BE2C (cell line): Measurements from ENCODE around the gene PTX4.
"Not testable (repeated sequence)": the region's sequence is repeated elsewhere in the genome, so short reads cannot be mapped to it uniquely, and the experiment has no call there.

Experiments
- DNase-seq: peaks from one replicate; pipeline ENCODE4 v3.0.0-alpha.2; 2020
- H3K27me3 ChIP-seq: fragments of 250-450 bp; sonication (Bioruptor Pico); 2 replicates; pipeline ENCODE4 v1.5.1; 2020; ENCODE audit warnings: mild to moderate bottlenecking
- H3K36me3 ChIP-seq: fragments of 250-450 bp; sonication (Bioruptor Pico); 2 replicates; pipeline ENCODE4 v1.5.1; 2020; ENCODE audit warnings: mild to moderate bottlenecking
- H3K4me1 ChIP-seq: fragments of 250-450 bp; sonication (Bioruptor Pico); 2 replicates; pipeline ENCODE4 v1.5.1; 2020
- H3K4me3 ChIP-seq: 2 replicates; pipeline ENCODE4 v1.5.1; 2011; ENCODE audit warnings: low read depth, low read length
- H3K9me3 ChIP-seq: fragments of 250-450 bp; sonication (Bioruptor Pico); 2 replicates; pipeline ENCODE4 v1.5.1; 2020
- TF ChIP-seq, protein P1 (sequence below): IDR thresholded peaks from 2 replicates; pipeline ENCODE4 v1.5.1; 2012; ENCODE audit warnings: mild to moderate bottlenecking, low read depth, low read length

The PTX4 gene

GRCh38 chr16:1472974-1473373, 15.8 kb downstream of the PTX4 start:
- DNase-seq, result no peak
- H3K4me3 ChIP-seq, result no peak overlapping the region
- H3K4me1 ChIP-seq, result no peaks in the 10 kb centered on the region
- H3K36me3 ChIP-seq, result no peaks in the 10 kb centered on the region
- H3K27me3 ChIP-seq, result no peaks in the 10 kb centered on the region
- TF ChIP-seq, protein P1, sequence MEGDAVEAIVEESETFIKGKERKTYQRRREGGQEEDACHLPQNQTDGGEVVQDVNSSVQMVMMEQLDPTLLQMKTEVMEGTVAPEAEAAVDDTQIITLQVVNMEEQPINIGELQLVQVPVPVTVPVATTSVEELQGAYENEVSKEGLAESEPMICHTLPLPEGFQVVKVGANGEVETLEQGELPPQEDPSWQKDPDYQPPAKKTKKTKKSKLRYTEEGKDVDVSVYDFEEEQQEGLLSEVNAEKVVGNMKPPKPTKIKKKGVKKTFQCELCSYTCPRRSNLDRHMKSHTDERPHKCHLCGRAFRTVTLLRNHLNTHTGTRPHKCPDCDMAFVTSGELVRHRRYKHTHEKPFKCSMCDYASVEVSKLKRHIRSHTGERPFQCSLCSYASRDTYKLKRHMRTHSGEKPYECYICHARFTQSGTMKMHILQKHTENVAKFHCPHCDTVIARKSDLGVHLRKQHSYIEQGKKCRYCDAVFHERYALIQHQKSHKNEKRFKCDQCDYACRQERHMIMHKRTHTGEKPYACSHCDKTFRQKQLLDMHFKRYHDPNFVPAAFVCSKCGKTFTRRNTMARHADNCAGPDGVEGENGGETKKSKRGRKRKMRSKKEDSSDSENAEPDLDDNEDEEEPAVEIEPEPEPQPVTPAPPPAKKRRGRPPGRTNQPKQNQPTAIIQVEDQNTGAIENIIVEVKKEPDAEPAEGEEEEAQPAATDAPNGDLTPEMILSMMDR, result no peak
- no peaks in the 10 kb centered on the region; the same call in 1 of the 2 replicates for H3K9me3 ChIP-seq

DNA sequence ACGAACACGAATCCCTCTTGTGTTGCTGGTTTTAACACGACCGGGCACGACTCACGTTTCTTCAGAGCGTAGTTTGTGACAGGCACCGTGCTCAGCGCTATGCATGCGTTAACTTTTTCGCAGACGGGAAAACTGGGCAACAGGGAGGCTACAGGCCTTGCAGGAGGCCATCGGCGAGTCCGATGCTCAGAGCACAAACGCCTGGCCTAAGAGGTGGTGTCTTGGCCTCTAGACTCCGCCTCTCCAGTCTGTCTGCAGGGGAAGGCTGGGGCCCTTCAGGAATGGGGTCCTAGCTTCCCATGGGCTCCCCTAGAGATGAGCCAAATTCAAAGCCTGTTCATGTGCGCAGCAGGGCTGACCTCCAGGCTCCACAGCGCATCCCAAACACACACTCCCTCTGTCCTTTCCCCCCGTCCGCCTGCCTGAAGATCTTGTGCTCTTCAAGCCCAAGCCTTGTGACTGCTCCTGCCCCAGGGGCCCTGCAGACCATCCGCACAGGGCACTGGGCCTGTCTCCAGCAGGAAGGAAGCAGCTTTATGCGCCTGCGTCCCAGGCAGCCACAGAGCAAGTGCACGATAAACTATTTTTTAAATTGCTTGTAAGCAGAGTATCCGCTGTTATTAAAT, 17.1 kb downstream of the PTX4 start:
- no peak overlapping the region for H3K4me3 ChIP-seq
- no peaks in the 10 kb centered on the region for H3K27me3 ChIP-seq
- TF ChIP-seq, protein P1, result no peak
- no peaks in the 10 kb centered on the region for H3K9me3 ChIP-seq
- H3K36me3 ChIP-seq, result no peaks in the 10 kb centered on the region
- no peak for DNase-seq
- H3K4me1 ChIP-seq, result no peaks in the 10 kb centered on the region

DNA sequence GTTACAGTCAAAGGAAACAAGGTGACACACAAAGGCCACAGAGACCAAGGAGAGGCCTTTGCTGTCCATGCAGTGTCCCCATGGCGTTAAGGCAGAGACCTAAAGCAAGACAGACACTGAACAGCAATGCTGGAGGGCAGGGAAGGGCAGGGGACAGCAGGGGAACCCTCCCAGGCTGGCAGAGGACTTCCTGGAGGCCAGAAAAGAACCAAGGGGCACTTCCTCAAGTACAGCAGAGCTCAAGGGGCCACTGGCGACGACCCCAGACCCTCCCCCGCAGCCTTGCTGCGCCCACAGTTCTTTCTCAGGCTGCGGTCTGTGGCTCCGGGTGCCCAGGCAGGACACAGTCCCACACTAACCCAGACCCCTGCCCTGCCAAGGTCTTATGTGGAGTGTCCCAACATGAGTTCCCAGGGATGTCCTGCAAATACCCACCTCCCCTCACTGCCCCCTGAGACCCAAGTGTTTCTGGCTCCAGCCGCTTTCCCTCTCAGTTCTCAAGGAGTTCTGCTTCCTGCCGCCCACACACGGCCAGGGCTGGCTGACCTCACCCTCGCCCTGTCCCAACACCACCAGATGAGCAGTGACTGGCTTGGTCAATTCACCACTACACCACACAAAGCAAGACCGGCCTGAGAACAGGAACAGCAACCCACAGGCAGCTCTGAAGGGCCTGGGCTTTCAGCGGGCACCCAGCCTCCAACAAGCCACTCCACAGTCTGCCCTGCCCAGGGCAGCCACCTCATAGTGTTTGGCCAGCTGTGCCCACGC, 18.1 kb downstream of the PTX4 start:
- H3K27me3 ChIP-seq, result no peaks in the 10 kb centered on the region
- no peaks in the 10 kb centered on the region for H3K36me3 ChIP-seq
- H3K4me1 ChIP-seq, result no peaks in the 10 kb centered on the region
- DNase-seq, result no peak
- TF ChIP-seq, protein P1, result no peak
- no peaks in the 10 kb centered on the region for H3K9me3 ChIP-seq
- no peak overlapping the region for H3K4me3 ChIP-seq

DNA sequence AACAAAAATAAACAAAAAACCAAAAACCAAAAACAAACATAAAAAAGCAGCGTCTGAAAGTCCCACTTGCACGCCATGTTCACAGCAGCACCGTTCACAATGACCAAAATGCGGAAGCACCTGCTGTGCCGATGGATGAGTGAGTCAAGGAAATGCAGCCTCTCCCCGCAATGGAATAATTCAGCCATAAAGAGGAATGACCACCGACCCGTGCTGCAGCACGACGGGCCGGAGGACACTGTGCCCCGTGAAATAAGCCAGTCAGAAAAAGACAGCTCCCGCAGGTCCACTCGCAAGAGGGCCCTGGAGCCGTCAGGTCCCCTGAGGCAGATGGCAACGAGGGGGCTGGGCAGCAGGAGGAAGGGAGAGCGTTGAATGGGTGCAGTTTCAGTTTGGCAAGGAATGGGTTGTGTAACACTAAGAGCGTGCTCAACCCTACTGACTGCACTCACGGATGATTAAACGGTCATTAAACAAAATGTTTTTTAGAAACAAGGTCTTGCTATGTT, 19.0 kb downstream of the PTX4 start:
- Histone ChIP-seq H3K27me3 (no peaks in the 10 kb centered on the region), H3K4me3 (no peak overlapping the region), H3K4me1 (no peaks in the 10 kb centered on the region), H3K9me3 (no peaks in the 10 kb centered on the region), H3K36me3 (no peaks in the 10 kb centered on the region)
- DNase-seq, result no peak
- TF ChIP-seq, protein P1, result no peak

- not testable (repeated sequence) for DNase-seq, H3K4me1 ChIP-seq, H3K4me3 ChIP-seq, H3K27me3 ChIP-seq, H3K36me3 ChIP-seq, H3K9me3 ChIP-seq
These were observed 19.6 kb downstream of the PTX4 start for GRCh38 chr16:1469141-1469540.

DNA sequence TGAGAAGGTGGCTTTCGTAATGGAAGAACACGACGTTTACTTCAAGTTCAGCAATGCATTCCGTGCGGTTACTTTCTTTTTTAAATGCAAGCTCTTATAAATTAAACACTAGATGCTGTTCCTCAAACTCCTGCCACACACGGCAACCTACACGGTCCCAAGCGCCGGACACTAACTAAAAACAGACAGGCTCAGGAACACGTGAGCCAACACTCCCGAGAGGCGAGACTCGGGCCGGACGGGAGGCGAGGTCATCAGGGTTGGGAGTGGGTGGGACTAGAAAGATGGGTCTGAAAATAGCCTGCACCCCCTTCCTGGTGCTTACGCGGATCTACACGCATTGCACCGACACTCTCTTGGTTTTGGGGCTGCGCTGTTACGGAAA, 20.3 kb downstream of the PTX4 start:
- Histone ChIP-seq H3K9me3 (no peaks in the 10 kb centered on the region), H3K27me3 (no peaks in the 10 kb centered on the region), H3K4me3 (no peak overlapping the region), H3K36me3 (no peaks in the 10 kb centered on the region), H3K4me1 (no peaks in the 10 kb centered on the region)
- TF ChIP-seq, protein P1, result no peak
- no peak for DNase-seq
